K562 (cell line): Measurements from ENCODE around the gene JAKMIP1. TPM values are rescaled to one million over a fixed set of nuclear protein-coding genes. Genes with fewer than 3 reads are reported as not detected.

ENCODE experiments used
- ATAC-seq: fragments of 200-7000 bp; cut with Tn5 transposase; 3 replicates; pipeline ENCODE4 v1.9.1; 2020; ENCODE audit warnings: moderate library complexity
- BruUV-seq: library from RNA; stranded (reverse); fragments of 400-500 nt; replicated peaks from 2 replicates; lab custom pipeline; 2021; lab: Mats Ljungman, UMichigan
- CTCF ChIA-PET: fragments of 300-600 bp; formaldehyde crosslinking; extraction: SDS; loops from one replicate; lab custom pipeline; 2021; ENCODE audit warnings: low intra/inter-chr PET ratio; lab: Yijun Ruan, JAX
- POLR2A ChIA-PET: fragments of 300-600, 350-650 bp; sonication (Branson Sonifier 250); formaldehyde crosslinking; extraction: SDS; loops from one replicate; lab custom pipeline; 2021; ENCODE audit warnings: antibody characterized with exemption, inconsistent platforms; lab: Yijun Ruan, JAX
- DNase-seq, 4 experiments: peaks; one replicate each; pipeline versions ENCODE4 v3.0.0 to v3.0.0-alpha.2; 2011 to 2018; ENCODE audit warnings: low spot score in 3 of 4, mixed read lengths in 3 of 4; ENCODE audit errors: extremely low read depth in 1 of 4
- FAIRE-seq: peaks from 2 replicates; lab custom pipeline; 2011; peaks lifted over from hg19 to GRCh38; lab: Jason Lieb, UNC
- H2AFZ ChIP-seq: 2 replicates; pipeline ENCODE4 v1.6.0; 2011; ENCODE audit warnings: low read depth, low read length, control low read depth, inconsistent platforms
- H3K27ac ChIP-seq: fragments of 200-600 bp; 3 replicates; pipeline ENCODE4 v1.8.0; 2011; ENCODE audit warnings: low read depth, mild to moderate bottlenecking, control low read depth, inconsistent platforms, low read length, moderate library complexity, mixed read lengths; ENCODE audit errors: extremely low read depth
- H3K27me3 ChIP-seq, 2 experiments: fragments of 300-600 bp in 1 of 2; 2 replicates in 1 of 2; 3 replicates in 1 of 2; pipeline versions ENCODE4 v1.6.0 to v1.8.0; 2011; ENCODE audit warnings: inconsistent platforms in 2 of 2, low read length in 2 of 2, mild to moderate bottlenecking in 1 of 2, mixed read lengths in 1 of 2, moderate library complexity in 1 of 2; ENCODE audit not compliant: control insufficient read depth in 2 of 2, insufficient read depth in 2 of 2
- H3K36me3 ChIP-seq: fragments of 300-600 bp; 3 replicates; pipeline ENCODE4 v1.8.0; 2011; ENCODE audit warnings: mild to moderate bottlenecking, low read length, inconsistent platforms; ENCODE audit not compliant: control insufficient read depth, insufficient read depth
- H3K4me1 ChIP-seq, 2 experiments: fragments of 200-600 bp in 1 of 2; replicated peaks in 1 of 2; 2 replicates in 1 of 2; 3 replicates in 1 of 2; pipeline versions ENCODE4 v1.5.1 to v1.8.0; 2011; ENCODE audit warnings: inconsistent platforms in 2 of 2, low read length in 2 of 2, mild to moderate bottlenecking in 1 of 2, mixed read lengths in 1 of 2, moderate library complexity in 1 of 2; ENCODE audit not compliant: control insufficient read depth in 2 of 2, insufficient read depth in 2 of 2
- H3K4me2 ChIP-seq: 2 replicates; pipeline ENCODE4 v1.6.1; 2011; ENCODE audit warnings: low read length, control low read depth, inconsistent platforms, mixed read lengths; ENCODE audit not compliant: insufficient read depth
- H3K4me3 ChIP-seq: fragments of 200-600 bp; sonication (generic), shearing (Covaris generic); 2 replicates; pipeline ENCODE4 v1.5.1; 2016; ENCODE audit warnings: control low read depth, inconsistent platforms
- H3K79me2 ChIP-seq: fragments of 200-600 bp; 3 replicates; pipeline ENCODE4 v1.8.0; 2011; ENCODE audit warnings: low read length, inconsistent platforms; ENCODE audit not compliant: control insufficient read depth, insufficient read depth
- H3K9ac ChIP-seq, 2 experiments: 2 replicates each; pipeline versions ENCODE4 v1.6.0 to v1.6.1; 2011; ENCODE audit warnings: low read depth in 2 of 2, low read length in 2 of 2, control low read depth in 1 of 2, inconsistent platforms in 1 of 2, mild to moderate bottlenecking in 1 of 2, mixed read lengths in 1 of 2; ENCODE audit not compliant: insufficient read depth in 1 of 2
- H3K9me1 ChIP-seq: one replicate; pipeline ENCODE4 v1.6.0; 2011; ENCODE audit warnings: inconsistent platforms, mild to moderate bottlenecking, low read length, moderate library complexity; ENCODE audit not compliant: control insufficient read depth, insufficient read depth
- H3K9me3 ChIP-seq: replicated peaks from 2 replicates; pipeline ENCODE4 v1.5.1; 2011; ENCODE audit warnings: low read depth, low read length, inconsistent platforms; ENCODE audit not compliant: control insufficient read depth, insufficient read depth
- H4K20me1 ChIP-seq: replicated peaks from 2 replicates; pipeline ENCODE4 v1.6.1; 2011; ENCODE audit warnings: low read length, inconsistent platforms, mixed read lengths; ENCODE audit not compliant: control insufficient read depth, insufficient read depth
- NRF1 ChIP-seq, 2 experiments: fragments of 450-650 bp; IDR thresholded peaks in 1 of 2; conservative IDR thresholded peaks in 1 of 2; 2 replicates each; pipeline ENCODE4 v1.6.1; 2014; ENCODE audit warnings: mild to moderate bottlenecking in 2 of 2
- RERE ChIP-seq: sonication (generic); formaldehyde crosslinking; IDR thresholded peaks from 2 replicates; pipeline ENCODE4 v1.8.0; 2023; ENCODE audit warnings: missing genetic modification reagents, mild to moderate bottlenecking, borderline replicate concordance
- ZNF175 ChIP-seq: fragments of 200-800 bp; sonication (Bioruptor generic); IDR thresholded peaks from 2 replicates; pipeline ENCODE4 v1.6.1; 2016; ENCODE audit warnings: low read depth, mild to moderate bottlenecking, missing genetic modification characterization, missing compliant biosample characterization
- WGBS: fragments of 100-300 bp; shearing (Covaris generic); methylation state at CpG from one replicate; pipeline ENCODE4 v1.1.6; 2016; ENCODE audit warnings: low coverage, mixed read lengths; ENCODE audit not compliant: insufficient coverage; ENCODE audit errors: missing lambda C conversion rate; 5-methylcytosine and 5-hydroxymethylcytosine counted together
- in situ Hi-C: fragments of 300-500 bp; cut with MboI; formaldehyde crosslinking; loops from 4 replicates; pipeline ENCODE4 v1.15.0; 2018; ENCODE audit warnings: inconsistent platforms, mixed read lengths
- intact Hi-C: fragments of 100-400 bp; cut with micrococcal nuclease; formaldehyde crosslinking; loops from 2 replicates; pipeline ENCODE4 v1.14.2; 2022
- polyA plus RNA-seq, 8 experiments: library from polyadenylated mRNA; depleted of rRNA in 4 of 8; stranded (reverse) in 5 of 8; unstranded in 3 of 8; fragments of >200 nt; fragmentation: Nextera tagmentation in 2 of 8; fragmentation: Illumina TruSeq in 1 of 8; extraction: Ambion mirVana in 2 of 8; extraction: Trizol in 1 of 8; gene quantifications; 2 replicates each; pipeline versions ENCODE4 v1.2.1 to v1.2.3, GENCODE V29; 2011 to 2014; ENCODE audit warnings: inconsistent platforms in 1 of 8, missing spikeins in 1 of 8
- total RNA-seq, 7 experiments: library from RNA; depleted of rRNA in 6 of 7; stranded (reverse); fragments of >200 nt in 6 of 7; fragmentation: Illumina TruSeq in 2 of 7; extraction: Trizol in 2 of 7; gene quantifications; 2 replicates each; pipeline versions ENCODE4 v1.2.1 to v1.2.3, GENCODE V29; 2011 to 2021; ENCODE audit warnings: low replicate concordance in 1 of 7

JAKMIP1 gene
- total and polyA plus RNA-seq, 9 of the 15 experiments (the other 6 are each of a cell fraction or from before 2014, with no cell fraction given), result not detected

- Histone ChIP-seq H3K9me1 (no peaks in the 10 kb centered on the region), H3K9ac (peak overlapping the region in 1 of 2 experiments; percentile 36; a peak in 1 of 4 replicates), H3K9me3 (no peaks in the 10 kb centered on the region), H3K4me2 (peak overlapping the region; percentile 37; the same call in 1 of the 2 replicates), H3K4me3 (no peak overlapping the region; the same call in 1 of the 2 replicates), H3K27me3 (peaks cover 0 to 24% of the 10 kb centered on the region in 2 experiments; a peak in 3 of 5 replicates), H3K79me2 (no peaks in the 10 kb centered on the region), H4K20me1 (no peaks in the 10 kb centered on the region), H3K4me1 (peaks cover 0 to 21% of the 10 kb centered on the region in 2 experiments; a peak in 2 of 5 replicates), H2AFZ (0 out of 2 replicates have a peak overlapping the region, but pooled peaks have one; percentile 39), H3K27ac (no peak overlapping the region), H3K36me3 (no peaks in the 10 kb centered on the region)
- in situ Hi-C loops, result no loop called here
- FAIRE-seq (no peak), ATAC-seq (no peak), DNase-seq (no peak)
- WGBS, result 33% methylated on average over 15 of the region's 15 CpGs
- intact Hi-C loops, result no loop called here
- POLR2A ChIA-PET, result interaction anchor here (0.9 to 1.0 kb wide), 2 partner anchors 11 to 17 kb away, joined by 3 read pairs; no protein-coding TSS in a partner anchor
- TF ChIP-seq NRF1 (conservative IDR thresholded peaks at IDR 0.05 in 1 of 2, IDR thresholded peaks at IDR 0.05 in 1 of 2) (peak in 1 of 2 experiments; percentile 24; a peak in 2 of 4 replicates), RERE (CRISPR knock-in tag) (no peak), ZNF175 (CRISPR knock-in tag) (no peak)
- CTCF ChIA-PET, result no interaction called here
- no TSS peak for BruUV-seq
These were observed 593 bp upstream of the JAKMIP1 start for GRCh38 chr4:6200922-6201362.
